HepG2 (cell line): ENCODE data around the gene CREG2. TPM values are rescaled to one million over a fixed set of nuclear protein-coding genes. Genes with fewer than 3 reads are reported as not detected.

Source experiments
- ADNP ChIP-seq: sonication (generic); formaldehyde crosslinking; IDR thresholded peaks from 2 replicates; pipeline ENCODE4 v1.4.0; 2020; ENCODE audit warnings: missing genetic modification reagents
- AFF4 ChIP-seq: sonication (generic); formaldehyde crosslinking; IDR thresholded peaks from 2 replicates; pipeline ENCODE4 v1.4.0; 2020; ENCODE audit warnings: missing genetic modification reagents
- ATAD3A ChIP-seq: sonication (generic); formaldehyde crosslinking; IDR thresholded peaks from 2 replicates; pipeline ENCODE4 v1.4.0; 2020; ENCODE audit warnings: missing genetic modification reagents
- CEBPB ChIP-seq: IDR thresholded peaks from 2 replicates; pipeline ENCODE4 v1.6.1; 2011; ENCODE audit warnings: low read depth, low read length, improper control_type of control experiment, borderline replicate concordance
- CENPT ChIP-seq: sonication (generic); formaldehyde crosslinking; IDR thresholded peaks from 2 replicates; pipeline ENCODE4 v1.8.0; 2022; ENCODE audit warnings: low read depth, mild to moderate bottlenecking, moderate library complexity, missing genetic modification reagents
- DNMT1 ChIP-seq: sonication (generic); formaldehyde crosslinking; IDR thresholded peaks from 2 replicates; pipeline ENCODE4 v1.5.1; 2020; ENCODE audit warnings: mild to moderate bottlenecking, missing genetic modification reagents
- DR1 ChIP-seq: sonication (generic); formaldehyde crosslinking; IDR thresholded peaks from 2 replicates; pipeline ENCODE4 v1.8.0; 2021; ENCODE audit warnings: mild to moderate bottlenecking, missing genetic modification reagents, inconsistent platforms
- JUND ChIP-seq: sonication (generic); formaldehyde crosslinking; IDR thresholded peaks from 2 replicates; pipeline ENCODE4 v1.8.0; 2022; ENCODE audit warnings: mild to moderate bottlenecking, missing genetic modification reagents
- NFE2 ChIP-seq: sonication (generic); formaldehyde crosslinking; IDR thresholded peaks from 2 replicates; pipeline ENCODE4 v1.4.0; 2020; ENCODE audit warnings: missing genetic modification reagents
- PHF21A ChIP-seq: sonication (generic); formaldehyde crosslinking; IDR thresholded peaks from 2 replicates; pipeline ENCODE4 v1.5.0; 2020; ENCODE audit warnings: mild to moderate bottlenecking, missing genetic modification reagents
- RFXANK ChIP-seq: IDR thresholded peaks from 2 replicates; pipeline ENCODE4 v1.6.1; 2016
- RXRB ChIP-seq: IDR thresholded peaks from 2 replicates; pipeline ENCODE4 v1.6.1; 2016; ENCODE audit warnings: borderline replicate concordance, missing genetic modification reagents, missing compliant biosample characterization
- SP1 ChIP-seq, 2 experiments: fragments of 450-650 bp in 1 of 2; sonication (generic) in 1 of 2; formaldehyde crosslinking in 1 of 2; IDR thresholded peaks; 2 replicates each; pipeline versions ENCODE4 v1.4.0 to v1.6.1; 2016 to 2020; ENCODE audit warnings: missing genetic modification reagents in 1 of 2
- TEAD2 ChIP-seq: sonication (generic); formaldehyde crosslinking; IDR thresholded peaks from 2 replicates; pipeline ENCODE4 v1.9.0; 2021; ENCODE audit warnings: missing genetic modification reagents
- TEAD3 ChIP-seq: optimal IDR thresholded peaks from 2 replicates; pipeline ENCODE3; 2016; ENCODE audit warnings: borderline replicate concordance
- THAP11 ChIP-seq: IDR thresholded peaks from 2 replicates; pipeline ENCODE4 v1.6.1; 2016; ENCODE audit warnings: missing biosample characterization, missing genetic modification reagents
- ZFP82 ChIP-seq: sonication (generic); formaldehyde crosslinking; IDR thresholded peaks from 2 replicates; pipeline ENCODE4 v1.5.1; 2020; ENCODE audit warnings: mild to moderate bottlenecking, missing genetic modification reagents, borderline replicate concordance
- ZNF12 ChIP-seq: sonication (generic); formaldehyde crosslinking; IDR thresholded peaks from 2 replicates; pipeline ENCODE4 v1.5.0; 2020; ENCODE audit warnings: missing genetic modification reagents
- ZNF18 ChIP-seq: sonication (generic); formaldehyde crosslinking; IDR thresholded peaks from 2 replicates; pipeline ENCODE4 v1.8.0; 2022; ENCODE audit warnings: mild to moderate bottlenecking, missing genetic modification reagents; ENCODE audit not compliant: insufficient replicate concordance
- ZNF441 ChIP-seq: sonication (generic); formaldehyde crosslinking; IDR thresholded peaks from 2 replicates; pipeline ENCODE4 v1.7.0; 2021; ENCODE audit warnings: missing genetic modification reagents, borderline replicate concordance
- ZNF552 ChIP-seq: sonication (generic); formaldehyde crosslinking; IDR thresholded peaks from 2 replicates; pipeline ENCODE4 v1.9.0; 2022; ENCODE audit warnings: missing genetic modification reagents, mild to moderate bottlenecking, borderline replicate concordance
- ZNF652 ChIP-seq: IDR thresholded peaks from 2 replicates; pipeline ENCODE4 v1.6.1; 2016; ENCODE audit warnings: low read depth, borderline replicate concordance
- ZNF678 ChIP-seq: sonication (generic); formaldehyde crosslinking; IDR thresholded peaks from 2 replicates; pipeline ENCODE4 v1.4.0; 2020; ENCODE audit warnings: mild to moderate bottlenecking, missing genetic modification reagents
- polyA plus RNA-seq, 8 experiments: library from polyadenylated mRNA; depleted of rRNA in 3 of 8; stranded (reverse) in 7 of 8; unstranded in 1 of 8; fragments of >200 nt; fragmentation: Illumina TruSeq in 4 of 8; extraction: Trizol in 4 of 8; gene quantifications; 2 replicates each; pipeline versions ENCODE4 v1.2.1 to v1.2.3, GENCODE V29; 2011 to 2016; ENCODE audit warnings: low read depth in 4 of 8, missing spikeins in 1 of 8, mixed read lengths in 1 of 8; ENCODE audit not compliant: insufficient read depth in 1 of 8
- total RNA-seq, 5 experiments: library from RNA; depleted of rRNA; stranded (reverse); fragments of >200 nt; fragmentation: Illumina TruSeq; extraction: Trizol; gene quantifications; 2 replicates each; pipeline ENCODE4 v1.2.3, GENCODE V29; 2016; ENCODE audit warnings: low read depth in 1 of 5
- TF ChIP-seq, protein P1 (sequence below): sonication (generic); formaldehyde crosslinking; IDR thresholded peaks from 2 replicates; pipeline ENCODE4 v1.4.0; 2020; ENCODE audit warnings: missing genetic modification reagents

The CREG2 gene
- total and polyA plus RNA-seq, 2 of the 13 experiments (the other 11 are each of a cell fraction or from before 2014, with no cell fraction given) = 0.18 to 0.26 TPM

- no peak for TF ChIP-seq CENPT (CRISPR knock-in tag)
- TF ChIP-seq PHF21A = no peak; the same call in 1 of the 2 replicates
- no peak for TF ChIP-seq ZNF441
- TF ChIP-seq AFF4 = no peak
- no peak for TF ChIP-seq DR1 (CRISPR knock-in tag)
- TF ChIP-seq, protein P1, sequence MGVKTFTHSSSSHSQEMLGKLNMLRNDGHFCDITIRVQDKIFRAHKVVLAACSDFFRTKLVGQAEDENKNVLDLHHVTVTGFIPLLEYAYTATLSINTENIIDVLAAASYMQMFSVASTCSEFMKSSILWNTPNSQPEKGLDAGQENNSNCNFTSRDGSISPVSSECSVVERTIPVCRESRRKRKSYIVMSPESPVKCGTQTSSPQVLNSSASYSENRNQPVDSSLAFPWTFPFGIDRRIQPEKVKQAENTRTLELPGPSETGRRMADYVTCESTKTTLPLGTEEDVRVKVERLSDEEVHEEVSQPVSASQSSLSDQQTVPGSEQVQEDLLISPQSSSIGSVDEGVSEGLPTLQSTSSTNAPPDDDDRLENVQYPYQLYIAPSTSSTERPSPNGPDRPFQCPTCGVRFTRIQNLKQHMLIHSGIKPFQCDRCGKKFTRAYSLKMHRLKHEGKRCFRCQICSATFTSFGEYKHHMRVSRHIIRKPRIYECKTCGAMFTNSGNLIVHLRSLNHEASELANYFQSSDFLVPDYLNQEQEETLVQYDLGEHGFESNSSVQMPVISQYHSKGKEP (CRISPR knock-in tag) = no peak
- TF ChIP-seq ZFP82 (CRISPR knock-in tag) = no peak
- peak; percentile 93 for TF ChIP-seq RXRB (CRISPR knock-in tag)
- TF ChIP-seq ZNF652 = peak; percentile 52; the same call in 1 of the 2 replicates
- TF ChIP-seq ZNF18 (CRISPR knock-in tag) = no peak
- TF ChIP-seq TEAD2 (CRISPR knock-in tag) = no peak
- no peak for TF ChIP-seq CEBPB
- peak; percentile 16; the same call in 1 of the 2 replicates for TF ChIP-seq THAP11
- no peak for TF ChIP-seq RFXANK (CRISPR knock-in tag)
- TF ChIP-seq ZNF678 (CRISPR knock-in tag) = peak; percentile 39; the same call in 1 of the 2 replicates
- no peak for TF ChIP-seq ATAD3A (CRISPR knock-in tag)
- no peak for TF ChIP-seq SP1 (IDR thresholded peaks at IDR 0.05)
- TF ChIP-seq SP1 (CRISPR knock-in tag; IDR thresholded peaks at IDR 0.05) = no peak
- no peak for TF ChIP-seq JUND (CRISPR knock-in tag)
- no peak for TF ChIP-seq DNMT1
- TF ChIP-seq TEAD3 (CRISPR knock-in tag) = peak; percentile 26
- no peak for TF ChIP-seq NFE2 (CRISPR knock-in tag)
- TF ChIP-seq ZNF12 = peak; percentile 86
- 0 out of 2 replicates have a peak, but pooled peaks have one; percentile 30 for TF ChIP-seq ADNP
- TF ChIP-seq ZNF552 (CRISPR knock-in tag) = no peak
These were observed 76.2 kb downstream of the CREG2 start (continued) for GRCh38 chr2:101310834-101311695.
